Fibroblast of lung (primary cell): Measurements from ENCODE around the gene CLIP4. TPM values are rescaled to one million over a fixed set of nuclear protein-coding genes. Genes with fewer than 3 reads are reported as not detected.
"Not testable (repeated sequence)": the region's sequence is repeated elsewhere in the genome, so short reads cannot be mapped to it uniquely, and the experiment has no call there.

Experiments
- DNase-seq, 2 donors: peaks; one replicate each; pipeline versions ENCODE4 v3.0.0 to v3.0.0-alpha.2; 2010; ENCODE audit warnings: low read depth in 2 of 2
- H2AFZ ChIP-seq: 2 replicates; pipeline ENCODE4 v1.5.1; 2012; ENCODE audit warnings: low read length, control low read depth, inconsistent platforms
- H3K27ac ChIP-seq: 2 replicates; pipeline ENCODE4 v1.5.1; 2011; ENCODE audit warnings: low read length, control low read depth; ENCODE audit not compliant: insufficient read depth
- H3K27me3 ChIP-seq: 2 replicates; pipeline ENCODE4 v1.5.1; 2011; ENCODE audit warnings: mild to moderate bottlenecking, low read length; ENCODE audit not compliant: control insufficient read depth, insufficient read depth
- H3K36me3 ChIP-seq: 2 replicates; pipeline ENCODE4 v1.5.1; 2011; ENCODE audit warnings: low read length; ENCODE audit not compliant: control insufficient read depth, insufficient read depth
- H3K4me1 ChIP-seq: 2 replicates; pipeline ENCODE4 v1.5.1; 2011; ENCODE audit warnings: low read length; ENCODE audit not compliant: control insufficient read depth, insufficient read depth; ENCODE audit errors: extremely low read depth
- H3K4me2 ChIP-seq: 2 replicates; pipeline ENCODE4 v1.5.1; 2011; ENCODE audit warnings: low read length, control low read depth; ENCODE audit not compliant: insufficient read depth; ENCODE audit errors: extremely low read depth
- H3K4me3 ChIP-seq, 4 experiments: fragments of 200-600 bp in 1 of 4; sonication (generic) in 1 of 4; replicated peaks in 1 of 4; 2 replicates each; pipeline ENCODE4 v1.5.1; 2011 to 2016; ENCODE audit warnings: low read length in 4 of 4, low read depth in 3 of 4, mild to moderate bottlenecking in 3 of 4, control low read depth in 2 of 4, inconsistent platforms in 1 of 4, mixed read lengths in 1 of 4; ENCODE audit not compliant: insufficient read depth in 1 of 4; ENCODE audit errors: control extremely low read depth in 1 of 4
- H3K79me2 ChIP-seq: 2 replicates; pipeline ENCODE4 v1.5.1; 2012; ENCODE audit warnings: mild to moderate bottlenecking, low read length, inconsistent platforms; ENCODE audit not compliant: control insufficient read depth, insufficient read depth
- H3K9ac ChIP-seq: 2 replicates; pipeline ENCODE4 v1.5.1; 2011; ENCODE audit warnings: mild to moderate bottlenecking, low read length, control low read depth; ENCODE audit not compliant: insufficient read depth
- H3K9me3 ChIP-seq: 2 replicates; pipeline ENCODE4 v1.5.1; 2012; ENCODE audit warnings: low read depth, low read length; ENCODE audit not compliant: control insufficient read depth, insufficient read depth
- H4K20me1 ChIP-seq: 2 replicates; pipeline ENCODE4 v1.5.1; 2011; ENCODE audit warnings: low read length; ENCODE audit not compliant: control insufficient read depth, insufficient read depth; ENCODE audit errors: extremely low read depth
- EZH2 ChIP-seq: IDR thresholded peaks from 2 replicates; pipeline ENCODE4 v1.5.1; 2012; ENCODE audit warnings: low read length, control low read depth, mild to moderate bottlenecking; ENCODE audit errors: missing control alignments
- polyA plus RNA-seq, 2 donors: library from polyadenylated mRNA; depleted of rRNA in 1 of 2; stranded (reverse) in 1 of 2; unstranded in 1 of 2; fragments of >200 nt; gene quantifications; 2 replicates each; pipeline ENCODE4 v1.2.1, GENCODE V29; 2011 to 2012; ENCODE audit warnings: missing spikeins in 1 of 2
- total RNA-seq: library from RNA; depleted of rRNA; stranded (reverse); fragments of >200 nt; gene quantifications from 2 replicates; pipeline ENCODE4 v1.2.1, GENCODE V29; 2014
- TF ChIP-seq, protein P1 (sequence below), 2 donors: IDR thresholded peaks in 1 of 2; conservative IDR thresholded peaks in 1 of 2; 1 replicate in 1 of 2; 2 replicates in 1 of 2; pipeline ENCODE4 v1.5.1; 2011 to 2012; ENCODE audit warnings: low read length in 2 of 2, control low read depth in 1 of 2, inconsistent platforms in 1 of 2, low read depth in 1 of 2, mild to moderate bottlenecking in 1 of 2

The CLIP4 gene
- total and polyA plus RNA-seq, 2 donors (not counting 1 experiment from before 2014, with no cell fraction given), result 39.9 to 127 TPM

DNA sequence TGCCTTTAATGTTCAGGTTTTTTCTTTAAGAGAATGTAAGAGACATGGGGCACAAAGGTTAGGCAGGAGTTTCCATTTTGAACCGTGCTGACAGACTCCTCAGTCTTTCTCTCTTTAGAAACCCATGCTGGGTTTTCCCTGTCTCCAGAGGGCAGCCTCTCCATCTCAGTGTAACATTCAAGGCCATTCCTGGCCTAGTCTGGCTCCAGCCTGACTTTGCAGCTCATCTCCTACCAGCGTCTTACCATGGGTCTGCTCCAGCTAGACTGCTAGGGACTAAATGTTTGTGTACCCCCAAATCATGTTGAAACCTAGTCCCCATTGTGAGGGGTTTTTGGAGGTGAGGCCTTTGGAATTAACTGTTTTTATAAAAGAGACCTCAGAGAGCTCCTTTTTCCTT, 9.8 kb upstream of the CLIP4 start:
- Histone ChIP-seq H3K9me3 (no peaks in the 10 kb centered on the region), H4K20me1 (no peaks in the 10 kb centered on the region), H2AFZ (no peak overlapping the region), H3K79me2 (no peaks in the 10 kb centered on the region), H3K27ac (no peak overlapping the region), H3K4me2 (no peak overlapping the region), H3K27me3 (no peaks in the 10 kb centered on the region), H3K4me3 (no peak overlapping the region), H3K4me1 (no peaks in the 10 kb centered on the region), H3K9ac (no peak overlapping the region), H3K36me3 (no peaks in the 10 kb centered on the region)
- no peak for DNase-seq
- TF ChIP-seq, protein P1, sequence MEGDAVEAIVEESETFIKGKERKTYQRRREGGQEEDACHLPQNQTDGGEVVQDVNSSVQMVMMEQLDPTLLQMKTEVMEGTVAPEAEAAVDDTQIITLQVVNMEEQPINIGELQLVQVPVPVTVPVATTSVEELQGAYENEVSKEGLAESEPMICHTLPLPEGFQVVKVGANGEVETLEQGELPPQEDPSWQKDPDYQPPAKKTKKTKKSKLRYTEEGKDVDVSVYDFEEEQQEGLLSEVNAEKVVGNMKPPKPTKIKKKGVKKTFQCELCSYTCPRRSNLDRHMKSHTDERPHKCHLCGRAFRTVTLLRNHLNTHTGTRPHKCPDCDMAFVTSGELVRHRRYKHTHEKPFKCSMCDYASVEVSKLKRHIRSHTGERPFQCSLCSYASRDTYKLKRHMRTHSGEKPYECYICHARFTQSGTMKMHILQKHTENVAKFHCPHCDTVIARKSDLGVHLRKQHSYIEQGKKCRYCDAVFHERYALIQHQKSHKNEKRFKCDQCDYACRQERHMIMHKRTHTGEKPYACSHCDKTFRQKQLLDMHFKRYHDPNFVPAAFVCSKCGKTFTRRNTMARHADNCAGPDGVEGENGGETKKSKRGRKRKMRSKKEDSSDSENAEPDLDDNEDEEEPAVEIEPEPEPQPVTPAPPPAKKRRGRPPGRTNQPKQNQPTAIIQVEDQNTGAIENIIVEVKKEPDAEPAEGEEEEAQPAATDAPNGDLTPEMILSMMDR (conservative IDR thresholded peaks at IDR 0.05 in 1 of 2, IDR thresholded peaks at IDR 0.05 in 1 of 2; ENCODE audit: low read depth in 1 of 2, low read length in 2 of 2), result no peak
- TF ChIP-seq EZH2, result no peak

DNA sequence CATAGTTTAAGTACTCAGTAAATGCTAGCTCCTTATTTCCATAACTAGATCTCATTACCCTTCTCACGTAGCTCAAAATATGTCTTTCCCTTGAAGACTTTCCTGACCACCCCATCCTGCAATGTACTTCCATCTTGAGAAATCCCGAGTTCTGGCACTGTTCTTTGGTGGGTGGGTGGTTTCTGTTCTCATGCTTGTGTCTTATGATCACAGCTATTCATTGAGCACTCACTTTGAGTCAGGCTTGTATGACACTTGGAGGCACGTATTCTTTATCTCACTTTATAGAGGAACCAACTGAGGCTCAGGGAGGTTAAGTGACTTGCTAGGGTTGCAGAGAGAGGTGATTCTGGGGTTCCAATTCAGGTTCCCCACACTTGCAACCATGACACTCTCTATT, 9.0 kb upstream of the CLIP4 start:
- Histone ChIP-seq H4K20me1 (no peaks in the 10 kb centered on the region), H3K9me3 (no peaks in the 10 kb centered on the region), H3K4me1 (no peaks in the 10 kb centered on the region), H3K79me2 (no peaks in the 10 kb centered on the region), H3K36me3 (no peaks in the 10 kb centered on the region), H3K27me3 (no peaks in the 10 kb centered on the region), H3K9ac (no peak overlapping the region), H3K4me3 (no peak overlapping the region), H3K27ac (no peak overlapping the region), H3K4me2 (no peak overlapping the region), H2AFZ (no peak overlapping the region)
- no peak for DNase-seq
- TF ChIP-seq EZH2, result no peak
- TF ChIP-seq, protein P1 (conservative IDR thresholded peaks at IDR 0.05 in 1 of 2, IDR thresholded peaks at IDR 0.05 in 1 of 2; ENCODE audit: low read depth in 1 of 2, low read length in 2 of 2), result no peak

DNA sequence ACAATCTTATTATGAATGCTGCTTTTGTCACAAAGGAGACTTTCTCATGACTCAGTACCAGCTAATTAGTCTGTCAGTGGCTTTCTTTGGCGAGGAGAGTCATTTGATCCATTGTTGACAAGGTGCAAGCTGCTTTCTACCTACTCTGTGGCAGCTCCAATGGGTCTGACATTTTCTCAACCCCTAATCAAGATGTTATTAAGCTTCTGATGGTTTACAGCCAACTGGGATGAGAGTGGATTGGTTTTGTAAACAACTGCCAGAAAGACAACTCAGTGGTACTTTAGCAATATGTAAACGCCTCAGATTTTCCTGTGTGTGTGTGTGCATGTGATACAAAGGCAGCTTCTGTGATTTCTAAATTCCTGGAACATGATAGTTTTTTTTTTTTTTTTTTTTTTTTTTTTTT, 8.2 kb upstream of the CLIP4 start:
- Histone ChIP-seq H3K79me2 (no peaks in the 10 kb centered on the region), H2AFZ (no peak overlapping the region), H3K4me3 (no peak overlapping the region), H3K4me1 (no peaks in the 10 kb centered on the region), H3K27ac (no peak overlapping the region), H3K9ac (no peak overlapping the region), H4K20me1 (no peaks in the 10 kb centered on the region), H3K4me2 (no peak overlapping the region), H3K9me3 (no peaks in the 10 kb centered on the region), H3K36me3 (no peaks in the 10 kb centered on the region), H3K27me3 (no peaks in the 10 kb centered on the region)
- peak; percentile 63 to 76 for DNase-seq
- TF ChIP-seq, protein P1 (conservative IDR thresholded peaks at IDR 0.05 in 1 of 2, IDR thresholded peaks at IDR 0.05 in 1 of 2; ENCODE audit: low read depth in 1 of 2, low read length in 2 of 2), result no peak
- TF ChIP-seq EZH2, result no peak

DNA sequence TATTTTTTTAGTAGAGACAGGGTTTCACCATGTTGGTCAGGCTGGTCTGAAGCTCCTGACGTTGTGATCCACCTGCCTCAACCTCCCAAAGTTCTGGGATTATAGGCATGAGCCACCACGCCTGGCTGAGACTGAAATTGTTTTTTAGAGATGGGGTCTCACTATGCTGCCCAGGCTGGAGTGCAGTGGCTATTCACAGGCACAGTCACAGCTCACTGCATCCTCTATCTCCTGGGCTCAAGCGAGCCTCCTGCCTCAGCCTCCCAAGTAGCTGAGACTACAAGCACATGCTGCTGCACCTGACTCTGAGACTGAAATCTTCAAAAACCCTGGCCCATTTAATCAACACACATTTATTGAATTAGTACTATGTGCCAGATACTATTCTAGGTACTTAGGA, 7.7 kb upstream of the CLIP4 start:
- H3K9me3 ChIP-seq, H3K27me3 ChIP-seq, H3K4me1 ChIP-seq, H3K4me3 ChIP-seq, H2AFZ ChIP-seq, H3K4me2 ChIP-seq, H4K20me1 ChIP-seq, H3K27ac ChIP-seq, H3K9ac ChIP-seq, H3K79me2 ChIP-seq, DNase-seq, H3K36me3 ChIP-seq: not testable (repeated sequence)
